HG02943 (cell line): Measurements from ENCODE around the gene HLA-DMB.

Experiments
- ATAC-seq: cut with Tn5 transposase; IDR thresholded peaks from one replicate; pipeline ENCODE4 v1.9.1; 2021; ENCODE audit warnings: mild to moderate bottlenecking, low read depth, moderate library complexity; ENCODE audit not compliant: unreplicated experiment

Gene HLA-DMB

GRCh38 chr6:32931211-32931610, 9.6 kb downstream of the HLA-DMB start:
- ATAC-seq, result no peak

GRCh38 chr6:32922083-32922482, 18.7 kb downstream of the HLA-DMB start:
- ATAC-seq, result no peak

GRCh38 chr6:32920715-32921114, 20.1 kb downstream of the HLA-DMB start:
- ATAC-seq, result no peak

GRCh38 chr6:32912951-32913350, 27.9 kb downstream of the HLA-DMB start:
- ATAC-seq, result no peak

GRCh38 chr6:32908897-32909296, 31.9 kb downstream of the HLA-DMB start:
- ATAC-seq, result no peak

GRCh38 chr6:32906539-32906938, 34.3 kb downstream of the HLA-DMB start:
- ATAC-seq, result no peak

- no peak for ATAC-seq
These were observed 35.8 kb downstream of the HLA-DMB start for GRCh38 chr6:32905078-32905477.

GRCh38 chr6:32903952-32904351, 36.9 kb downstream of the HLA-DMB start:
- ATAC-seq, result no peak

GRCh38 chr6:32895006-32895345, 45.9 kb downstream of the HLA-DMB start:
- no peak for ATAC-seq

GRCh38 chr6:32894085-32895005, 46.5 kb downstream of the HLA-DMB start:
- ATAC-seq, result peak; percentile 86

- ATAC-seq, result no peak
These were observed 50.0 kb downstream of the HLA-DMB start for GRCh38 chr6:32890831-32891230.

- no peak for ATAC-seq
These were observed 51.3 kb downstream of the HLA-DMB start for GRCh38 chr6:32889533-32889932.

- no peak for ATAC-seq
These were observed 52.3 kb downstream of the HLA-DMB start for GRCh38 chr6:32888576-32888975.

- no peak for ATAC-seq
These were observed 53.2 kb downstream of the HLA-DMB start for GRCh38 chr6:32887616-32888015.

- no peak for ATAC-seq
These were observed 54.0 kb downstream of the HLA-DMB start for GRCh38 chr6:32886681-32887383.

GRCh38 chr6:32885698-32886286, 55.0 kb downstream of the HLA-DMB start:
- no peak for ATAC-seq
